ENCODE data around the gene ATP8B3.

GRCh38 chr19:1824252-1824622 is 12.2 kb upstream of the ATP8B3 start:
- no peak for TF ChIP-seq CTCF (IDR thresholded peaks at IDR 0.05)
- no peak for TF ChIP-seq POLR2A (IDR thresholded peaks at IDR 0.05)

Measured in heart left ventricle (tissue), 13 donors.